PC-9 (cell line): ENCODE data around the gene NDUFAF4.

Source experiments
- EZH2 ChIP-seq: fragments of 200-600 bp; sonication (generic); IDR thresholded peaks from 2 replicates; pipeline ENCODE4 v1.8.0; 2017; ENCODE audit warnings: antibody characterized with exemption, low read depth
- TF ChIP-seq, protein P1 (sequence below): fragments of 200-600 bp; sonication (generic); conservative IDR thresholded peaks from 2 replicates; pipeline ENCODE4 v1.6.1; 2017; ENCODE audit warnings: mixed run types, antibody characterized with exemption, mild to moderate bottlenecking, moderate library complexity

- TF ChIP-seq, protein P1, sequence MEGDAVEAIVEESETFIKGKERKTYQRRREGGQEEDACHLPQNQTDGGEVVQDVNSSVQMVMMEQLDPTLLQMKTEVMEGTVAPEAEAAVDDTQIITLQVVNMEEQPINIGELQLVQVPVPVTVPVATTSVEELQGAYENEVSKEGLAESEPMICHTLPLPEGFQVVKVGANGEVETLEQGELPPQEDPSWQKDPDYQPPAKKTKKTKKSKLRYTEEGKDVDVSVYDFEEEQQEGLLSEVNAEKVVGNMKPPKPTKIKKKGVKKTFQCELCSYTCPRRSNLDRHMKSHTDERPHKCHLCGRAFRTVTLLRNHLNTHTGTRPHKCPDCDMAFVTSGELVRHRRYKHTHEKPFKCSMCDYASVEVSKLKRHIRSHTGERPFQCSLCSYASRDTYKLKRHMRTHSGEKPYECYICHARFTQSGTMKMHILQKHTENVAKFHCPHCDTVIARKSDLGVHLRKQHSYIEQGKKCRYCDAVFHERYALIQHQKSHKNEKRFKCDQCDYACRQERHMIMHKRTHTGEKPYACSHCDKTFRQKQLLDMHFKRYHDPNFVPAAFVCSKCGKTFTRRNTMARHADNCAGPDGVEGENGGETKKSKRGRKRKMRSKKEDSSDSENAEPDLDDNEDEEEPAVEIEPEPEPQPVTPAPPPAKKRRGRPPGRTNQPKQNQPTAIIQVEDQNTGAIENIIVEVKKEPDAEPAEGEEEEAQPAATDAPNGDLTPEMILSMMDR, result no peak
- no peak for TF ChIP-seq EZH2
Measured at GRCh38 chr6:96886519-96886918, 11.2 kb downstream of the NDUFAF4 start.
